HFFc6 (cell line): ENCODE measurements around the gene GTF2H2C. TPM values are rescaled to one million over a fixed set of nuclear protein-coding genes. Genes with fewer than 3 reads are reported as not detected.
"Not testable (repeated sequence)": the region's sequence is repeated elsewhere in the genome, so short reads cannot be mapped to it uniquely, and the experiment has no call there.

Experiments
- DNase-seq: peaks from one replicate; pipeline ENCODE4 v3.0.0-alpha.2; 2018
- H3K27ac Mint-ChIP-seq: 2 replicates; pipeline ENCODE4 v1.8.0; 2020; ENCODE audit warnings: mild to moderate bottlenecking, mixed read lengths
- H3K27me3 Mint-ChIP-seq: 2 replicates; pipeline ENCODE4 v1.8.0; 2021; ENCODE audit warnings: mild to moderate bottlenecking, moderate library complexity, mixed read lengths; ENCODE audit not compliant: insufficient read depth
- H3K36me3 Mint-ChIP-seq: 2 replicates; pipeline ENCODE4 v1.8.0; 2021; ENCODE audit warnings: low read depth, mixed read lengths
- H3K4me1 Mint-ChIP-seq: 2 replicates; pipeline ENCODE4 v1.8.0; 2020; ENCODE audit warnings: low read depth, mixed read lengths
- H3K4me3 Mint-ChIP-seq: 2 replicates; pipeline ENCODE4 v1.8.0; 2020; ENCODE audit warnings: mild to moderate bottlenecking, moderate library complexity, mixed read lengths
- H3K9me3 Mint-ChIP-seq: 2 replicates; pipeline ENCODE4 v1.8.0; 2020; ENCODE audit warnings: mild to moderate bottlenecking, mixed read lengths
- total RNA-seq, 6 experiments: library from RNA; stranded (reverse); fragmentation: NEBNext Ultra II Directional; extraction: Animal tissue kit (Norgen Biotek cat#: 25700); gene quantifications; 2 replicates in 1 of 6; 3 replicates in 5 of 6; pipeline ENCODE4 v1.2.3, GENCODE V29; 2021

Gene GTF2H2C
- total RNA-seq, 6 experiments from 2014 or later: 31.5 to 36.0 (median 32.2) TPM

DNA sequence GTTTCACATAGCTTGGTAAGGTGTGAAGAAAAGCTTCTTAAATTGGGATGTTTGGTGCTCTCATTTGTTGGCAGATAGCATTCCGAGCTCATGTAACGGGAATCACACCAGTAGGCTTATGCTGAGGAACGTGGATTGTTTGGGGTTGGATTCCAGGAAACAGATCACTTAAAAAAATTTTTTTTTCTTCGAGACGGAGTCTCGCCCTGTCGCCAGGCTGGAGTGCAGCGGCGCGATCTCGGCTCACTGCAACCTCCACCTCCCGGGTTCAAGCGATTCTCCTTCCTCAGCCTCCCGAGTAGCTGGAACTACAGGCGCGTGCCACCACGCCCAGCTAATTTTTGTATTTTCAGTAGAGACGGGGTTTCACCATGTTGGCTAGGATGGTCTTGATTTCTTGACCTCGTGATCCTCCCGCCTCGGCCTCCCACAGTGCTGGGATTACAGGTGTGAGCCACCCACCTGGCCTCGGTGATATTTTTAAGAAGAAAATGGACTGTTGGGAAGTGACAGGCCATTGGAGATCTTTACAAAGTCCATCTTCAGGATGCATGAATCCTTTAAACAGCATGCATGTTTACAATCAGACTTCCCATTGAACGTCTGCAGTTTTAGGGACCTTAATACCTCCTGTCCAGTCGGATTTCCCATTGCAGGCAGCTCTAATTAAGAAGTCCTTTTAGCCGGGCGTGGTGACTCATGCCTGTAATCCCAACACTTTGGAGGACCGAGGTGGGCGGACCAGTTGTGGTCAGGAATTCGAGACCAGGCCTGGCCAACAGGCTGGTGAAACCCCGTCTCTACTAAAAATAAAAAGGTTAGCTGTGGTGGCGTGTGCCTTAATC is 818 bp downstream of the GTF2H2C start:
- H3K9me3 Mint-ChIP-seq, DNase-seq, H3K4me1 Mint-ChIP-seq, H3K27ac Mint-ChIP-seq, H3K27me3 Mint-ChIP-seq, H3K36me3 Mint-ChIP-seq: not testable (repeated sequence)
- H3K4me3 Mint-ChIP-seq: peak overlapping the region; percentile 68

DNA sequence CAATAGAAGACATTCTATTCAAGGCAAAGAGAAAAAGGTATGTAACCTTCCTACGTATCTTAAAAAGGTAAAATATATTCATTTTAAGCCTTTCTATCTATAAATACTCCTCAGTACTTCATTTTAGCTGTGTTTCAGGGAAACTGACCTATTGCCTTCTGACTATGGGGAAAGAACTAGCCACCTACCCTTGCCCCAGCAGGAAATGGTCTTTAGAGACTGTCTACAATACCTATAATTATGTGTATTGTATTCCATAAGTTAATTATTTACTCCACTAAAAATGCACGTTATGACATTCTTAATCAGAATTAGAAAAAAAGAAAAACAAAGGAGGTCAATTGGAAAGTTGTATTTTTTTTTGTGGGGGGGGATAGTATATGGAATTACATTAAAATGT is 6.2 kb downstream of the GTF2H2C start:
- H3K9me3 Mint-ChIP-seq, H3K4me1 Mint-ChIP-seq, H3K27me3 Mint-ChIP-seq, H3K36me3 Mint-ChIP-seq, H3K27ac Mint-ChIP-seq, DNase-seq, H3K4me3 Mint-ChIP-seq: not testable (repeated sequence)

DNA sequence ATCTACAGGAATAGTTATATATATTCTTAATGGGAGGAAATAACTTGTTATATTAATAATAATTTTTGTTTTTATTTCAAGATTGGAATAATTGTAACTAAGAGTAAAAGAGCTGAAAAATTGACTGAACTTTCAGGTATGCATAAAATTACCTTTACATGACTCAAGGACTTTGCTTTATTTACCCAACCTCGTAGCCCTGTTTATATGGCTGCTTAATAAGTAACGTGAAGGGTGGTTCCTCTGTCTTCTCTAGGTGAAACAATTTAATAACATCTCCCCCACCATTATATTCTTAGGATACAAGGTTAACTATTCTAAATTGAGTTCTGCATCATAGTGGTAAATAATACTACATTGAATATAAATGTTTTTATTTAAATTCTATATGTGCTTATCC is 8.1 kb downstream of the GTF2H2C start:
- not testable (repeated sequence) for H3K27ac Mint-ChIP-seq, H3K27me3 Mint-ChIP-seq, H3K9me3 Mint-ChIP-seq, H3K4me3 Mint-ChIP-seq, H3K36me3 Mint-ChIP-seq, H3K4me1 Mint-ChIP-seq, DNase-seq

DNA sequence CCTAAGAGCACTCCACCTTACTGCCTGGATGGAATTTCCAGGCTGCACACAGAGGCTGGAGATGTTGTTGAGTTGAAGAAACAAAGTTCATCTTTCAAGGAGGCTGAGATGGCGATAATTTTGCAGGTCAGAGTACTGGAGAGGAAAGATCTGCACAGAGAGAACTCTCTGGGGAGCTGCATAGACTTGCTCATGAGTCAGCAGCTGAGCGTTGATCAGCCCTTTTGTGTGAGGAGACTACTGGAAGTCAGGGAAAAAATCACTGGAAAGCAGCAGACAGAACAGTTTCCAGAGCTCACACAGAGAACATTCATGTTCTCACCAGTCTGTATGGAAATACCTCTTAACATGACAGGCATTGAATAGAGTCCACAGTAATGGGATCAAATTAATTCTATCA is 23.4 kb downstream of the GTF2H2C start:
- H3K27me3 Mint-ChIP-seq, DNase-seq, H3K4me1 Mint-ChIP-seq, H3K36me3 Mint-ChIP-seq, H3K4me3 Mint-ChIP-seq, H3K9me3 Mint-ChIP-seq, H3K27ac Mint-ChIP-seq: not testable (repeated sequence)

- H3K27ac Mint-ChIP-seq, H3K9me3 Mint-ChIP-seq, H3K4me1 Mint-ChIP-seq, DNase-seq, H3K27me3 Mint-ChIP-seq, H3K4me3 Mint-ChIP-seq, H3K36me3 Mint-ChIP-seq: not testable (repeated sequence)
Measured at GRCh38 chr5:69596114-69596840, 36.3 kb downstream of the GTF2H2C start.

DNA sequence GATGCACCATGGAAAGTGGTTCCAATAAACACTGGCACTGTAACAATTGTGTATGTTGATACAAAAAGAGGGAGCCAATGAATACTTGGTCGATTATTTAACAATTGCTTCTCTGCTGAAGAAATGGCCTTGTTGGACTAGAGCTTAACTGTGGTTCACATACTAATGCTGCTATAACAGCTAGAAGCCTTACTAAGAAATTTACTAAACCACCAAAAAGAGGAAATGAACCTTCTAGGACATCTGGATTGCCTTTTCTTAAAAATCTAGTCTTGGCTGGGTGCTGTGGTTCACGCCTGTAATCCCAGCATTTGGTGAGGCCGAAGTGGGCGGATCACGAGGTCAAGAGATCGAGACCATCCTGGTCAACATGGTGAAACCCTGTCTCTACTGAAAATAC is 42.0 kb downstream of the GTF2H2C start:
- not testable (repeated sequence) for H3K36me3 Mint-ChIP-seq, H3K4me3 Mint-ChIP-seq, H3K9me3 Mint-ChIP-seq, H3K27me3 Mint-ChIP-seq, DNase-seq, H3K4me1 Mint-ChIP-seq, H3K27ac Mint-ChIP-seq

GRCh38 chr5:69606839-69607238 is 46.8 kb downstream of the GTF2H2C start:
- not testable (repeated sequence) for H3K9me3 Mint-ChIP-seq, H3K36me3 Mint-ChIP-seq, H3K27ac Mint-ChIP-seq, H3K27me3 Mint-ChIP-seq, DNase-seq, H3K4me3 Mint-ChIP-seq, H3K4me1 Mint-ChIP-seq

DNA sequence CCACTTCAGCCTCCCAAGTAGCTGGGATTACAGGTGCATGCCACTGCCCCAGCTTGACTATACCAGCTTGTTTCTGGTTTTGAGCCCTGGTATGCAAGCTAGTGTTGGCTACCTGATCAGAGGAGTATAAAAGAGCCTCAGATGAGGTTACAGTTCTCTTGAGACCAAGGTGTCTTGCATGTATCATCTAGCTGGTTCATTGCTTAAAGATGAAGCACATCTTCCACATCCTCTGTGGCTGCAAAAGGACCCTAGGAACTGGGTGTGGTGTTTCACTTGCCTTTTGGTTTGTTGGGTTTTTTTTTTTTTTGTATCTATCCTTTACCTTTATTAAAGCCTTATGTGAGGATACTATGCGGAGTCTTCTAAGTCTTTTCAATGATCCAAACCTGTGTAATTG is 47.8 kb downstream of the GTF2H2C start:
- not testable (repeated sequence) for DNase-seq, H3K9me3 Mint-ChIP-seq, H3K27me3 Mint-ChIP-seq, H3K4me3 Mint-ChIP-seq, H3K4me1 Mint-ChIP-seq, H3K36me3 Mint-ChIP-seq, H3K27ac Mint-ChIP-seq

GRCh38 chr5:69608861-69609496 is 49.0 kb downstream of the GTF2H2C start:
- not testable (repeated sequence) for H3K4me1 Mint-ChIP-seq

GRCh38 chr5:69614843-69615242 is 54.9 kb downstream of the GTF2H2C start:
- not testable (repeated sequence) for H3K27ac Mint-ChIP-seq, H3K4me3 Mint-ChIP-seq, H3K4me1 Mint-ChIP-seq, H3K36me3 Mint-ChIP-seq, DNase-seq, H3K27me3 Mint-ChIP-seq, H3K9me3 Mint-ChIP-seq

More at GRCh38 chr5:69608861-69609496, 49.0 kb downstream of the GTF2H2C start:
- not testable (repeated sequence) for H3K4me3 Mint-ChIP-seq, H3K27me3 Mint-ChIP-seq, DNase-seq, H3K36me3 Mint-ChIP-seq, H3K27ac Mint-ChIP-seq, H3K9me3 Mint-ChIP-seq

GRCh38 chr5:69631879-69632278 is 71.9 kb downstream of the GTF2H2C start:
- not testable (repeated sequence) for H3K4me1 Mint-ChIP-seq, H3K4me3 Mint-ChIP-seq, H3K9me3 Mint-ChIP-seq, H3K27ac Mint-ChIP-seq, H3K27me3 Mint-ChIP-seq, DNase-seq, H3K36me3 Mint-ChIP-seq
